Left ventricle myocardium superior (tissue), 1 donor: ENCODE results near the gene CLCN2. TPM values are rescaled to one million over a fixed set of nuclear protein-coding genes. Genes with fewer than 3 reads are reported as not detected.
A peak's percentile ranks its signal among the peaks of the same experiment; 100 is the strongest.

ENCODE experiments used
- ATAC-seq: fragments of 200-7000 bp; cut with Tn5 transposase; one replicate; pipeline ENCODE4 v1.9.1; 2020; ENCODE audit warnings: mild to moderate bottlenecking, moderate library complexity
- DNase-seq: peaks from one replicate; pipeline ENCODE4 v3.0.0-alpha.2; 2020
- intact Hi-C: fragments of 100-400 bp; cut with micrococcal nuclease; formaldehyde crosslinking; loops from one replicate; pipeline ENCODE4 v1.11.0; 2022
- total RNA-seq: library from RNA; stranded (reverse); fragmentation: NEBNext Ultra II Directional; extraction: Animal tissue kit (Norgen Biotek cat#: 25700); gene quantifications from one replicate; pipeline ENCODE4 v1.2.1, GENCODE V29; 2021
- donor health status: DM: no; HTN: yes; CAD: no; lungs with severe emphysema.

The CLCN2 gene
- total RNA-seq, 1 donor from 2014 or later: 3.6 TPM

DNA sequence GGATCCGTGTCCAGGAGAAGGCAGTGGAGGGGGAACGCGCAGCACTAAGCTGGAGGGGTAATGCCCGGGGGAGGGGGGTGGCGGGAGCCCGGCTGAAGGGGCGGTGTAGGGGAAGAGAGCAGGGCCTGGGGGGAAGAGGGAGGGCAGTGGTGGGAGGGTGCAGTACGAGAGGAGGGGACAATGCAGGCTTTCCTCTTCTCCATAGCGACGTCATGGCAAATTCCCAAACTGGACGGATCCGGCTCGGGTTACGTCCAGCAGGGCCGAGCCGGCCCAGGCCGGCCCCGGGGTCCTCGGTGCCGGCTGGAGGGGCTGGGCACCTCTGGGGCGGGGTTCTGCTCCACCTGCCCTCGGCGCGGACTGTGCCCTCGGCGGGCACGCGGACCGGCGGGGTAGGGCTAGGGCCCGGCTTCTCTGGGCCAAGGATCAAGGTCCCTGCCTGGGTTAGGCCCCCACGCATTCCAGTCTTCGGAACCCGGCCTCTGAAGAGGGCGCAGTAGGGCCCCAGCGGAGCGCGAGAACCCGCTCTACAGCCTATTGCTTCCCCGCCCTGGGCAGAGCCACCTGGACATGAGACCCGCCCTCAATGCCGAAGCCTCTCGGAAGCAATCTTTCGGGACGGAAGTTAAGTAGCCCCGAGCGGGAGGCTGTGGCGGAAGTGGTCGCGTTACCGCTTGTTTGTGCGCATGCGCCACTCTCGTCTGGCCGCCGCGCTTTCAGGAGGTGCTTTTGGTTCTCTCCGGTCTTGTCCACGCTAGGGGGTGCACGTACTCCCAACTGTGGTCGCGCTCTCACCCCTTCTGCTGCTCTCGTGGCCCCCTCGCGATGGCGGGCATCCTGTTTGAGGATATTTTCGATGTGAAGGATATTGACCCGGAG is 1.5 kb upstream of the CLCN2 start:
- intact Hi-C loops: no loop called here
- ATAC-seq (peak; percentile 80), DNase-seq (peak; percentile 97)

DNA sequence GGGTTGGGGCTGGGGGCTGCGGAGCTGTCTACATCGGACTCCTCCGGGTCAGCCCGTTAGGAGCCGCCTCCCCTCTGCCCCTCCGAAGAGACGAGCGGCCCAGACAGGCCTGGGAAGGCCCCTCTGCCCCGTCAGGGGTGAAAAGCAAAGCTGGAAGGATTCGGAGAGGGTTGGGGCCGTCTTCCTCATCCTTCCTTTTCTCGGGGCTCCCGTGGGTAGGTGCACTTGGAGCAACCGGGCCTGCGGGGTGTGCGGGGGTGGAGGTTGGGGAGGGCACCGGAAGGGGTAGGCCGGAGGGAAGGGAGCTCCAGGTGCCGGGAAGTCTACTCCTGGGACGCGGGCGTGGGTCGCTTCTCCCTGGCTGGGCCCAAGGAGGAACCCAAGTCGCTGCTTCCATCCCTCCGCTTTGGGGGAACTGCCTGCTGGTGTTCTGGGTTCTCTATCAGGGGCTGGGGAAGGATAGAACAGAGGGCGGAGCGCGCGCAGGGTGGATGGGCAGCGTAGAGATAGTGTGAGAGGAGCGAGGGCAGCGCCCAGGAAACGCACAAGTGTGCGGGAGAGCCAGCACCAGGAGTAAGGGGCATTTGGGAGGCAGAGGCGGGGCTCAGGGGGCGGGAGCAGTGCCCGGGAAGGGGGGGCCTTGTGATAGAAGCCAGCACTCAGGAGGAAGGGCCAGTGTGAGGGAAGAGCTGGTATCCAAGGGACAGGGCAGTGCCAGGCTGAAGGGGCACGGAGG is 695 bp upstream of the CLCN2 start:
- DNase-seq (peak; percentile 77), ATAC-seq (peak; percentile 51)
- intact Hi-C loops: no loop called here

DNA sequence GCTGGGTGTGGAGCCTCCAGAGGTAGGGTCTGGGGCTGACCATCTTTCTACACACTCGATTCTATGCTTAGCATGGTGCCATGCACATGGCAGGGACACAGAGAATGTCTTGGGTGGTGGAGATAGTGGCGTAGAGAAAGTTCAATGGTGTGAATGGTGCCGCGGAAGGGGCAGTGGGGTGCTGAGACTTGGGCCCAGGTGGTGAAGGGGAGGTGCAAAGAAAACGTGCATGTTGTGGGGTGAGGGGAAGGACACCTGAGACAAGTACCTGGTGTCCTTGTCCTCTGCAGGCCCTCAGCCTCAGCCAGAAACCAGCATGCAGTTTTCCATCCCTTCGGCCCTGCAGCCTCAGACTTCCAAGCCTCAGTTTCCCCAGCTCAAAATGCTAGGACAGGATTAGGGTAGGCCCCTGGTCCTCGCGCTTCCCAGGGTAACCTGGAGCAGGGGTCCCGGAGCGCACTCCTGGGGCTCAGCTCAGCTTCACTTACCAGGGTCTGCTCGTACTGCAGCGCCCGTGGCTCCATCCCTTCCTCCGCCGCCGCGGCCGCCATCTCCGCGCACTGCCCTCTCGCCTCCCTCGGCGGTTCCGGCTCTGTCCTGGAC is 375 bp downstream of the CLCN2 start:
- intact Hi-C loops: no loop called here
- ATAC-seq: no peak
- no peak for DNase-seq

DNA sequence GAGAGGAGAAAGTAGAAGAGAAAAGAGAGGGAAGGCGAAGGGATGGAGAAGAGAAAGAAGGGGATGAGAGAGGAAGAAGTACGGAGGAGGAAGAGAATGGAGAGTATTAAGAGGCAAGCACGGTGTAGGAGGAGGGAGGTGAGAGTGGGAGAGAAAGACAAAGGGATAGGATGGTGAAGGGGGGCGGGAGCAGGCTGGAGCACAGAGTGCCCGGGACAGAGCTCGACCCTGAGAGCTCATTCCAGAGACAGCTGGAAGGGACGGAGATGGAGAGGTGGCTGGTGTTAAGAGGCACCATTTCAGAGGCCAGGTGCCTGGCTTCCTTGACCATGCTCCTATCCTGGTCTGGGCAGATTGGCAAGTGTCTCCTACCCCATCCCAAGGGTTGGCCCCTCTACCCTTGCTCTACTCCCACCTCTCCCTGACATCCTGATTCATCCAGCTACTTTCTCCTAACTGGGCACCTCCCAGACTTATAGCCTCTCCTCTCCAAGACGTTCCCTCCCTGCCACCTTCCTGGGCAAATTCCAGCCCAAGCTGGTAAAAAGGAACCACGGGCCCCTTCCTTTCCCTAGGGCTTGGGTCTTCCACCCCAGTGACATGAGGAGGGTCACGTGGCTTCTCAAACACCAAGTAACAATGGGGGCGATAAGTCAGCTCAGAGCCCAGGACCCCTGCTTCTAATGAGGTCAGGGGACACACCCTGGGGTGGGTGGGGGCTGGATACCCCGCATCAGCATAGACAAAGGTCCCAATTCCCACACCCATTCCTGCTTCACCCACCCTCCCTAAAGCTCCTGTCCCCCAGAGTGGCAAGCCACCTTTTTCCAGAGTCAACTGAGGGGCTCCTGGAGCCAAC is 1.1 kb downstream of the CLCN2 start:
- intact Hi-C loops: no loop called here
- DNase-seq (no peak), ATAC-seq (no peak)

DNA sequence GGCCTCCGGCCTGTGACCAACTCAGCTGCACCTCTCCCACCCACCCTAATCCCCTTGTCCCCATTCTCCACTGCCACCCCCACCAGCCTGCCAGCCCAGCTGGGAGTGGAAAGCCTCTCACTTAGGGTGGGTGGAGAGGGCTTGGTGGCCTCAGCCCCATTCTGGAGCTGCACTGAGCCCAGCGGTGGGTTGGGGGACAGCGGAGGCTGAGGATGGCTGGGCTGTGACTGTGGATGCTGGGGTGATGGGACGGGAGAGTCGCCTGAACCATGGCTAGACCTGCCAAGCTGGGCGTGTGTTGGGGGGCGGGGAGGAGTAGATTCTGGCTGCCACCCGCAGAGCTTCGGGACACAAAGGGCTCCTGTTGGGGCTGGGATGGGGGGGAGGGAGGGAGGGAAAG is 1.8 kb downstream of the CLCN2 start:
- no peak for ATAC-seq
- DNase-seq: no peak
- intact Hi-C loops: no loop called here

DNA sequence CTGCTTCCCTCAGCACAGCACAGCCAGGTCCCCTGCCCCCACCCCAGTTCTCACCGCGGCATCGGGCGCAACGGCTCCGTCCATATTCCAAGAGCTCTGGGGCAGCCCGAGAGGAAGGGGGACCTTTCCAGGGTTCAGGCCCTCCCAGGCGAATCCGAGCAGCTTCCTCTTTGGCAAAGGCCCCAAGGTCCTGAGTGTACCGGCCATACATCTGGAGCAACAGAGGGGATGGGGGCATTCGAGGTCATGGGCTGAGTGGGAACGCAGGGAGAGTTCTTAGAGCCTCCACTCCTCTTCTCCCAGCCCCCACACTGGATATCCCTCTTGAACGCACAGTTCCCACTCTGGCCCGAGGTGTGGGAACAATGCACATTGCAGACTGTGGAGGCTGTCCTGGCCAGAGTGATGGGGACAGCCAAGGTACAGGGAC is 2.5 kb downstream of the CLCN2 start:
- intact Hi-C loops: no loop called here
- ATAC-seq: no peak
- DNase-seq: peak; percentile 28

DNA sequence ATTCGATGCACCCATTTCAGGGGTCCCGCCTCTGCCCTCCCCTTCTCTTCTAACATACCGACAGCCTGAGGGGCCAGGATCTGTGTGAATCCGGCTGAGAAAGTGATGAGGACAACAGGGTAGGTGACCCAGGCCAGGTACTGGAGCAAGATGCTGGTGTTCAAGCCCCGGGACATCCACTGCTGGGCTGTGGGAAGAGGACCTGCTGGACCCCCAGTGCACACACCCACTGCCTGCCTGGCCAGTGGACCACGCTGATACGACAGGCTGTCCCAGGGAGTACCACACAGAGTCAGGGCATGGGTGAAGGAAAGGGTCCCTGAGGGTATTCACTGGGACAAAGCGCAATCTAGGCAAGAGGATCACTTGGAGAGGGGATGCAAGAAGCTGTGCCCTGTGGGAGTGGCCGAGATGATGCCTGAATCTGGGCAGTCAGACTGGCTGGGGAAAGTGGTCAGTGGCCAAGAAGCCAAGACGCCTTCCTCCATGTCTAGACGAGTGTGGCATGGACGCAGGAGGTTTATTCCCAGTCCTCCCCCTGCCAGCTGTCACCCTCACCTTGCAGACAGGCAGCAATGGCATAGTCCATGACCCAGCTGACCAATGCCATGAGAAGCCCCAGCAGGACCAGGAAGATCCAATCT is 3.2 kb downstream of the CLCN2 start:
- ATAC-seq (no peak), DNase-seq (no peak)
- intact Hi-C loops: no loop called here

DNA sequence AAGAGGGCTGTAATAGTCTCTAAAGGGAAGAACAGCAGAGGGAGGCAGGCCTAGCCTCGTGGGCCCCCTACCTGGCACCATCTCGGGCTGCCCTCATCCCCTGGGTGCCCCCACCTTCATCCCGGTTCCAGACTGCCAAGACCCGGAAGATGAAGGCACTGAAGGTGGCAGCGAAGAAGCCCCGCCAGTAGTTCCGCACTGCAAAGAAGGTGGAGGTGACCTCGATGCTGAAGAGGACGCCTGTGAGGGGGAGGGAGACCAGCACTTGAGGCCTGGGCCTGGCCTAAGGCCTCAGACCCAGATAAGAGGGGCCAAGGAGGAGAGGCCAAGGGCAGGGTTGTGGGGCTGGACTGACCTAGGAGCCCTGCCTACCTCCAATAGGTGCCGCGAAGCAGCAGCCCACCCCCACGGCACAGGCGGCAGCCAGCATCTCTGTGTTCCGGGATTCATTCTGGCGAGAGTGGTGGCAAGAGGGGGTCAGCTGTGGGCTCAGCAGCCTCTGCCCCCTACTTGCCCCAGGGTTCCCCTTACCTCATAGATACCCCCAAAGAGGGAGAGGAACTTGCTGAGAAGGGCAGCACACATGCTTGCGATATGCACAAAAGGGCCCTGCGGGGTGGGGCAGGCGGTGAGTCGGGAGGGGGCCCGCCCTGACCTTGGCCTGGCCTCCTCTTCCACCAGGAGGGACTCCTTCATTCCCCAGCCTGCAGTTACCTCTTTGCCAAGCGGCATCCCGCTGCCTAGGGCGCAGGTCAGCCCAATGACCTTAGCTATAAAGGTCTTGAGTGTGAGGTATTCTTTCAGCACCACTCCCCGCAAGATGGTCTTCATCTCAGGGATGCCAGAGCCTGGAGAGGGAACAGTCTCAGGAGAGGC is 3.9 kb downstream of the CLCN2 start:
- intact Hi-C loops: no loop called here
- DNase-seq (no peak), ATAC-seq (no peak)

DNA sequence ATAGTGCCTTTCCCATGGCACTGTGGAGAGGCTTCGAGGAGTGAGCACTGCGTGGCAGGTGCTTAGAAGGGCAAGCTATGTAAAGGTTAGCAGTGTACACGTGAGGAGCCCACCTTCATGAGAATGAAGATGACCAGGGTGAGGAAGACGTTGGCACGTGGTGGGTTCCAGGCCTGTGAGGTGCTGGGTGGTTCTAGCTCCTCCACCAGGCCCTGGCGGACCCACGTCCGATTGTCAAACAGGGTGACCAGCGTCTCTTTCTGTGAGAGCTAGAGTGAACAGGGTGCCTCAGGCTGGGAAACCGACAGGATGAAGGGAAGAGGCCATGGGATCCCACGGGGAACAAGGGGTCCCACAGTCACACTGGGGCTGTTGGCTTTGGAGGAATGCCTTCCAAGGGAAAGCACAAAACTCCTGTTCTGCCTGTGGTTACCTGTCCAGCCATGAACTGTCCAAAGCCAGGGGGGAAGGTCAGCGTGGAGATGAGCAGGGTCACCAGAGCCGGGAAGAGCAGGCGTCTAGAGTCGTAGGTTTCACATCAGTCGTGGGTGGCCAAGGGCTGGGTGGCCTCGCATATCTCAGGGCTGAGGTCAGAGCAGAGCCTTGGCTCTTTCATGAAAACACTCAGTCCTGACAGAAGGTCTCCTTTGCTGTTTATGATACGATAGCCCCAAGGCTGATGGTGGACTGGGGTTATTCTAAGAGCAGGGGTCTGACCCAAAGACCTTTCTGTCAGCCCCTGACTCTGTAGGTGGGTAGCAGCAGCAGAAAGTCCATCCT is 6.0 kb downstream of the CLCN2 start:
- DNase-seq (peak; percentile 18), ATAC-seq (no peak)
- intact Hi-C loops: no loop called here

DNA sequence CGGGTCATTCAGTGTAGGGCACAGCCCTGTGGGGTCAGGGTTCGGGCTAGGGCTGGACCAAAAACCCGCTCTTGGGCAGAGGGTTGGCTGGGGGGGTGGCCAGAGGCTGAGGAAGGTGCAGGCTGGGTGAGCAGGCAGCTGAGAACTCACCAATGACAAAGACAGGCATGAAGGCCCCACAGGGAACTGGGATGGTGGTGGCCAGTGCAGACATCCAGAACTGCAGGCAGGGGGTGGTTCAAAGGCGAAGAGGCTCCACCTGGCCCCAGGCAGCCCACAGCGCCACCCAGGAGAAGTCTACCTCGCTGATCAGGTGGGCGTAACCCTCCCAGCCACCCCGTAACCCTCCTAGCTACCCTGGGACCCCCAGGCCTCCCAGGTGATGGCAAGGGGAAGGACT is 6.7 kb downstream of the CLCN2 start:
- ATAC-seq (no peak), DNase-seq (no peak)
- intact Hi-C loops: no loop called here

DNA sequence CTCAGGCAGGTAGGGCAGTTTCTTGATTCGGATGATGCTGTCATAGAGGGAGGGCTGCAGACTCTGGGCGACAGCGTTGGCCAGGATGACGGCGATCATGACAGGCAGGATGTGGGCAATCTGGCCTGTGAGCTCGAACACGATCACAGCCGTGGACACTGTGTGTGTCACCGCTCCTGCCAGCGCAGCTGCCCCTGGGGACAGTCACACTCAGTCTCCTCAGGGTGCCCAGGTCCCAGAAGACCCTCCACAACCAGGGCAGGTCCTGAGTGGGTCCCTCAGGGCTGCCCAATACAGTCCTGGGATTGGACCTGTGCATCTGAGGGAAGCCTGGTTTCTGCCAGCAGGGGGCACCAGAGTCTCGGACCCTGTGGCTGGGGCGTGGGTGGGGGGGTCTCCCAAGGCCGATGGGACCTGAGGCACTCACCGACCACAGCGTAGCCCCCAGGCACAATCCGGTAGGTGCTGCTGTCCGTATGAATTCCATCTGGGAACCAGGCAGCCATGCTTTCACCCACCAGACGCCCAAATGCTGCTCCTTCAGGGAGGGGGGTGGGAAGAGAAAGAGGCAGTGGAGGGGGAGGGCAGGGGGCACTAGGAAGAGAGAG is 7.2 kb downstream of the CLCN2 start:
- intact Hi-C loops: no loop called here
- peak; percentile 75 for DNase-seq
- peak; percentile 41 for ATAC-seq

DNA sequence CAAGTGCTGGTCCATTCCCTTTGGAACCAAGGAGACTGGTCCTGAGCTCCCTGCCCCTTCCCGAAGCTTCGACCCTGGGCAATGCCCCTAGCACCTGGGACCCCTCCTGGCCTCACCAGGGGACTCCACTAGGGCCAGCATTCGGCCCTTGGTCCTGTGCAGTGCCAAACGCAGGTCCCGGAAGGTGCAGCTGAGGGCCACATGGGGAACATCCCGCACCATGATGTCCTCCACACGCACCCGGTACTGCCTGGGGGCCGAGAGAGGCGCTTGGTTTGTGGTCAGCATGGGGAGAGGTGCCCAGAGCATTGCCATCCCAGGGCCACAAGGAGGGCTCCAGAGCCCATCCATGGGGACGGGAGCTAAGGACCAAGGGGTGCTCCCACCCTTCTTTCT is 7.9 kb downstream of the CLCN2 start:
- ATAC-seq (no peak), DNase-seq (peak; percentile 26)
- intact Hi-C loops: no loop called here

DNA sequence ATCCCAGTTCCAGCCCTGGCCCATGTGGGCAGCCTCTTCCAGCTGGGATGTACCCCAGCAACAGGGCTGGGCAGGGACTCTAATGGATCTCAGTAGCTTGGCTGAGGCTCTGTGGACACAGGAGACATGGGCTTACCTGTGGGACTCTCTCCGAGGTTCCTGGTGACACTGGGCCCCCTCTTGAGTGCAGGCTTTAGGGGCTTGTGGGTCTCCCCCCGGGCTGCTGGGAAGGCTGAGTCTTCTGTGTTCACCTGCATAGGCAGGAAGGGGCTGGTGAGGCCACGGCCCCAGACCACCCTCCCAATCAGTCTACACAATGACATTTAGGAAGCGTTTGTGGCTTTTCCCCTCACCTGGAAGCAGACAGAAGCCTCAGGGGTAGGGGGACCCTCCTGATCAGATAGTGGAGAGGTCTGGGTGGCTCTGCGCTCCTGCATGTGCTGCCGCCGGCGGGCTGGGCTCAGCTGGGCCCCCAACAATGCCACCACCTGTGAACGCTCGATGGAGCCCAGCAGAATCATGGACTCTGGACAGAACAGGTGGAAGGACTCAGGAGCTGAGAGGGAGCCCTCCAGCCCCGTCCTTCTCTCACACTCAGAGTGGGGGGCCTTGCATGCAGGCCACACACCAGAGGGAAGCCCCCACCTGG is 8.4 kb downstream of the CLCN2 start:
- peak; percentile 25 for DNase-seq

DNA sequence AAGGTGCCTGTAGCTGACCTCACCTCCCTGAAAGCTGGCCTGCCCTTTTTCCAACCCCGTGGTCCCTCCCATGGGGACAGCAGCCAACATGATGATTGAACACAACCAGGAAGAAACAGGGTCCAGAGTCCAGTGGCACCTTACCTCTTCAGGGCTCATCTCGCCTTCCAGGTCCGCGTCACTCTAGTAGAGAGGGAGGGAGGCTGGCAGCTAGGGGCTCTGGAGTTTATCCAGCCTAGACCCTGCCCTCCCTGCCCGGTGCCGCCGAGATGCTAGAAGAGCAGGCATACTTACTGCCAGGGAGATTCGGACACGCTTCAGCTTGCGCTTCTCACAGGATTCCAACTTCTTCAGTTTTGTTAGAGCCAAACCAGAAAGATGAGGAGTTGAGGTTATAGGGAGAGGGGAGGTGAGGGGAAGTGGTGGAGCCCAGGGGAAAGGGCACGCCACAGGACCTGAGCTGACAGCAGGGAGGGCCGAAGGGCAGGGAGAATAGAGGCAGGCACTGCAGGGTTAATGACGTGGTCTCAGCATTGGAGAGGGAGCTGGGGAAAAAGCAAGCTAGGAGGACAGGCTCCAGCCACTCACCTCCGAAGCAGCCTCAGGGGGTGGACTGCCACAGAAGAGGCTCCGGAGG is 9.1 kb downstream of the CLCN2 start:
- ATAC-seq: no peak
- intact Hi-C loops: no loop called here
- peak; percentile 26 for DNase-seq

More for the DNA sequence above, 8.4 kb downstream of the CLCN2 start:
- intact Hi-C loops: no loop called here
- no peak for ATAC-seq

DNA sequence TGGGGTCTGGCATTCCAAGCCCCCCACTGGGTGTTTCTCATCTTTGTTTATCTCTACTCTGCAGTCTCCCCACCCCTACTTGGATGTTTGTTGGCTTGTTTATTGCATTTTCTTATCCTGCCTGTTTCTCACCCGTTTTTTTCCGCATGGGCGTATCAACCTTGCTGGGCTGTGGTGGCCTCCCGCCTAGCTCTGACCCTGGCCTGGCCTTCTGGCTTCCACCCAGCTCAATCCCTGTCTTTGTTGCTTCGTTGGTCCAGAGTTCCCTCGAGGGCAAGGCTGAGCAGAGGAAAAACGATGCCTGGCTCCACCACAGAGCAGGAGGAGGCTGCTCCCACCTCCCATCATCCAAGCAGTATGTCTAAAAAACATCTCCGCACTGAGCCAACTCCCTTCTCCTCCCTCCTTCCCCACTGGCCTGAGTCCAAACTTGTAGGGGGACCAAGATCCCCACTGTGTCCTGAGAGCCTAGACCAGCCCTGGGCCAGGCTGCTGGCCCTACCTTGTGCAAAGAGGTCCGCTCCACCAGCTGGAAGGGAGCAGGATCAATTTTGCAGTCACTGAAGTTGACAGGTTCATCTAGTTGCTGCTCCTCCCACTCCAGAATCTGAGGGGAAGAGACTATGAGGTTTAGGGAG is 9.8 kb downstream of the CLCN2 start:
- no peak for ATAC-seq
- intact Hi-C loops: no loop called here
- peak; percentile 15 for DNase-seq
